WTC11 (cell line): ENCODE data around the gene CTIF. TPM values are rescaled to one million over a fixed set of nuclear protein-coding genes. Genes with fewer than 3 reads are reported as not detected.

Experiments
- ATAC-seq: fragments of 200-7000 bp; cut with Tn5 transposase; 2 replicates; pipeline ENCODE4 v1.10.0; 2021; ENCODE audit warnings: mild to moderate bottlenecking, moderate library complexity
- CTCF ChIA-PET: fragments of 300-600 bp; sonication (Branson Sonifier 250); formaldehyde crosslinking; loops from one replicate; lab custom pipeline; 2021; ENCODE audit warnings: antibody characterized with exemption; lab: Charles Lee
- POLR2A ChIA-PET: fragments of 350-600 bp; sonication (Branson Sonifier 250); formaldehyde crosslinking; loops from one replicate; lab custom pipeline; 2021; ENCODE audit warnings: antibody characterized with exemption; lab: Charles Lee
- DNase-seq: peaks from one replicate; pipeline ENCODE4 v3.0.0; 2021; ENCODE audit warnings: low spot score
- H3K27ac Mint-ChIP-seq: 2 replicates; pipeline ENCODE4 v1.8.0; 2021; ENCODE audit warnings: mixed read lengths
- H3K27me3 Mint-ChIP-seq: 2 replicates; pipeline ENCODE4 v1.8.0; 2021; ENCODE audit warnings: low read depth, mild to moderate bottlenecking, moderate library complexity, mixed read lengths
- H3K36me3 Mint-ChIP-seq: 2 replicates; pipeline ENCODE4 v1.8.0; 2021; ENCODE audit warnings: mixed read lengths
- H3K4me1 Mint-ChIP-seq: 2 replicates; pipeline ENCODE4 v1.8.0; 2022; ENCODE audit warnings: mixed read lengths
- H3K4me3 Mint-ChIP-seq: 2 replicates; pipeline ENCODE4 v1.8.0; 2021; ENCODE audit warnings: mild to moderate bottlenecking, moderate library complexity, mixed read lengths
- H3K9me3 Mint-ChIP-seq: 2 replicates; pipeline ENCODE4 v1.8.0; 2021; ENCODE audit warnings: mixed read lengths
- ATF6 ChIP-seq: sonication (generic); formaldehyde crosslinking; IDR thresholded peaks from 2 replicates; pipeline ENCODE4 v1.8.1; 2023; ENCODE audit warnings: mild to moderate bottlenecking, missing genetic modification reagents
- ESRRA ChIP-seq: sonication (generic); formaldehyde crosslinking; IDR thresholded peaks from 2 replicates; pipeline ENCODE4 v1.8.1; 2022; ENCODE audit warnings: mild to moderate bottlenecking, missing genetic modification reagents, borderline replicate concordance
- ETV6 ChIP-seq: sonication (generic); formaldehyde crosslinking; IDR thresholded peaks from 2 replicates; pipeline ENCODE4 v1.8.1; 2022; ENCODE audit warnings: mild to moderate bottlenecking, missing genetic modification reagents
- FOXJ3 ChIP-seq: sonication (generic); formaldehyde crosslinking; IDR thresholded peaks from 2 replicates; pipeline ENCODE4 v1.9.0; 2021; ENCODE audit warnings: missing genetic modification reagents, mild to moderate bottlenecking, borderline replicate concordance
- FOXP1 ChIP-seq: sonication (generic); formaldehyde crosslinking; IDR thresholded peaks from 2 replicates; pipeline ENCODE4 v1.8.0; 2022; ENCODE audit warnings: missing genetic modification reagents, mild to moderate bottlenecking, moderate library complexity, borderline replicate concordance
- GRHL2 ChIP-seq: fragments of 250-450 bp; sonication (Bioruptor Pico); IDR thresholded peaks from 2 replicates; pipeline ENCODE4 v1.8.0; 2022; ENCODE audit warnings: mild to moderate bottlenecking, moderate library complexity; ENCODE audit not compliant: insufficient replicate concordance, severe bottlenecking
- IRF2 ChIP-seq: sonication (generic); formaldehyde crosslinking; IDR thresholded peaks from 2 replicates; pipeline ENCODE4 v1.8.0; 2022; ENCODE audit warnings: low read depth, missing genetic modification reagents, borderline replicate concordance
- NFATC4 ChIP-seq: fragments of 250-450 bp; sonication (Bioruptor Pico); IDR thresholded peaks from 2 replicates; pipeline ENCODE4 v1.9.0; 2021; ENCODE audit warnings: mild to moderate bottlenecking
- NR2C2 ChIP-seq: sonication (generic); formaldehyde crosslinking; IDR thresholded peaks from 2 replicates; pipeline ENCODE4 v1.8.0; 2022; ENCODE audit warnings: mild to moderate bottlenecking, missing genetic modification reagents
- PRDM15 ChIP-seq: sonication (generic); formaldehyde crosslinking; IDR thresholded peaks from 2 replicates; pipeline ENCODE4 v1.8.0; 2022; ENCODE audit warnings: missing genetic modification reagents
- PRRX2 ChIP-seq: fragments of 250-450 bp; sonication (Bioruptor Pico); IDR thresholded peaks from 2 replicates; pipeline ENCODE4 v1.8.0; 2021; ENCODE audit warnings: mild to moderate bottlenecking
- SMAD3 ChIP-seq: sonication (generic); formaldehyde crosslinking; IDR thresholded peaks from 2 replicates; pipeline ENCODE4 v1.8.0; 2022; ENCODE audit warnings: missing genetic modification reagents, mild to moderate bottlenecking, borderline replicate concordance
- USF2 ChIP-seq: sonication (generic); formaldehyde crosslinking; IDR thresholded peaks from 2 replicates; pipeline ENCODE4 v1.8.1; 2023; ENCODE audit warnings: mild to moderate bottlenecking, missing genetic modification reagents, moderate library complexity
- ZNF121 ChIP-seq: sonication (generic); formaldehyde crosslinking; IDR thresholded peaks from 2 replicates; pipeline ENCODE4 v1.8.0; 2023; ENCODE audit warnings: missing genetic modification reagents
- ZNF416 ChIP-seq: fragments of 250-450 bp; sonication (Bioruptor Pico); IDR thresholded peaks from 2 replicates; pipeline ENCODE4 v1.9.0; 2021; ENCODE audit warnings: mild to moderate bottlenecking, inconsistent platforms
- total RNA-seq: library from RNA; stranded (reverse); gene quantifications from 3 replicates; pipeline ENCODE4 v1.2.3, GENCODE V29; 2021
- TF ChIP-seq, protein P1 (sequence below): fragments of 200-600 bp; IDR thresholded peaks from 2 replicates; pipeline ENCODE4 v1.8.0; 2022; ENCODE audit warnings: antibody characterized with exemption
- TF ChIP-seq, protein P2 (sequence below): sonication (generic); formaldehyde crosslinking; IDR thresholded peaks from 2 replicates; pipeline ENCODE4 v1.8.1; 2023; ENCODE audit warnings: mild to moderate bottlenecking, missing genetic modification reagents, moderate library complexity
- TF ChIP-seq, protein P3 (sequence below): sonication (generic); formaldehyde crosslinking; IDR thresholded peaks from 2 replicates; pipeline ENCODE4 v1.8.1; 2022; ENCODE audit warnings: missing genetic modification reagents, borderline replicate concordance

Gene CTIF
- total RNA-seq, 1 experiment from 2014 or later: 28.5 TPM

DNA sequence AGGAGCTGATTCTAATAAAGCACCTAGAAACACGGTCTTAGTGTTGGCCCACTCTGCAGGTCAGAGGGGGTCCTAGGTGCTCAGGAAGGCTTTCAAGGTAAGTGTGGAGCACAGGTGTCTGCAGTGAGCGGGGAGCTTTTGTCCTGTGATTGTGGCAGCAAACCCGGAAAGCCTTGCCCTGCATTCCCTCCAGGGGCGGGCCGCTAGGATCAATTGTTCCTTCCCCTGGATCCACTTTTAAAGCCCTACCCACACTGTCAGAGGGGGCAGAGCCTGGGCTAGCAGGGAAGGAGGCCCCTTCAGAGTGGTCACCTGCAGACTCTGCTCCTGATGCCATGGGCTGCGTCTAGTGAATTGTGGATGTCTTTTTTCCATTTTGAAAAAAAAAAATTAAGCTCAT is 176.0 kb downstream of the CTIF start:
- DNase-seq (peak; percentile 50), ATAC-seq (peak; percentile 84)
- Mint-ChIP-seq H3K9me3 (peaks cover 13% of the 10 kb centered on the region), H3K27me3 (no peaks in the 10 kb centered on the region), H3K36me3 (peaks cover 14% of the 10 kb centered on the region)
- ChIA-PET CTCF (interaction anchor here (0.6 to 2.0 kb wide), 13 partner anchors 38 to 524 kb away, joined by 3 to 7 read pairs (median 3); no protein-coding TSS in a partner anchor), POLR2A (interaction anchor here (0.5 to 0.7 kb wide), 2 partner anchors 196 to 310 kb away, joined by 3 read pairs; no protein-coding TSS in a partner anchor)
- TF ChIP-seq PRDM15 (CRISPR knock-in tag): no peak
- TF ChIP-seq, protein P1, sequence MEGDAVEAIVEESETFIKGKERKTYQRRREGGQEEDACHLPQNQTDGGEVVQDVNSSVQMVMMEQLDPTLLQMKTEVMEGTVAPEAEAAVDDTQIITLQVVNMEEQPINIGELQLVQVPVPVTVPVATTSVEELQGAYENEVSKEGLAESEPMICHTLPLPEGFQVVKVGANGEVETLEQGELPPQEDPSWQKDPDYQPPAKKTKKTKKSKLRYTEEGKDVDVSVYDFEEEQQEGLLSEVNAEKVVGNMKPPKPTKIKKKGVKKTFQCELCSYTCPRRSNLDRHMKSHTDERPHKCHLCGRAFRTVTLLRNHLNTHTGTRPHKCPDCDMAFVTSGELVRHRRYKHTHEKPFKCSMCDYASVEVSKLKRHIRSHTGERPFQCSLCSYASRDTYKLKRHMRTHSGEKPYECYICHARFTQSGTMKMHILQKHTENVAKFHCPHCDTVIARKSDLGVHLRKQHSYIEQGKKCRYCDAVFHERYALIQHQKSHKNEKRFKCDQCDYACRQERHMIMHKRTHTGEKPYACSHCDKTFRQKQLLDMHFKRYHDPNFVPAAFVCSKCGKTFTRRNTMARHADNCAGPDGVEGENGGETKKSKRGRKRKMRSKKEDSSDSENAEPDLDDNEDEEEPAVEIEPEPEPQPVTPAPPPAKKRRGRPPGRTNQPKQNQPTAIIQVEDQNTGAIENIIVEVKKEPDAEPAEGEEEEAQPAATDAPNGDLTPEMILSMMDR: no peak
- no peak for TF ChIP-seq ETV6
- no peak for TF ChIP-seq SMAD3
- TF ChIP-seq ATF6: no peak
- TF ChIP-seq PRRX2 (CRISPR knock-in tag): no peak
- no peak for TF ChIP-seq GRHL2 (CRISPR knock-in tag)
- no peak for TF ChIP-seq NR2C2 (CRISPR knock-in tag)
- TF ChIP-seq ZNF121 (CRISPR knock-in tag): no peak
- TF ChIP-seq USF2: no peak
- no peak for TF ChIP-seq ESRRA (CRISPR knock-in tag)
- TF ChIP-seq FOXP1 (CRISPR knock-in tag): no peak
- TF ChIP-seq, protein P2, sequence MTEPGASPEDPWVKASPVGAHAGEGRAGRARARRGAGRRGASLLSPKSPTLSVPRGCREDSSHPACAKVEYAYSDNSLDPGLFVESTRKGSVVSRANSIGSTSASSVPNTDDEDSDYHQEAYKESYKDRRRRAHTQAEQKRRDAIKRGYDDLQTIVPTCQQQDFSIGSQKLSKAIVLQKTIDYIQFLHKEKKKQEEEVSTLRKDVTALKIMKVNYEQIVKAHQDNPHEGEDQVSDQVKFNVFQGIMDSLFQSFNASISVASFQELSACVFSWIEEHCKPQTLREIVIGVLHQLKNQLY (CRISPR knock-in tag): no peak
- TF ChIP-seq, protein P3, sequence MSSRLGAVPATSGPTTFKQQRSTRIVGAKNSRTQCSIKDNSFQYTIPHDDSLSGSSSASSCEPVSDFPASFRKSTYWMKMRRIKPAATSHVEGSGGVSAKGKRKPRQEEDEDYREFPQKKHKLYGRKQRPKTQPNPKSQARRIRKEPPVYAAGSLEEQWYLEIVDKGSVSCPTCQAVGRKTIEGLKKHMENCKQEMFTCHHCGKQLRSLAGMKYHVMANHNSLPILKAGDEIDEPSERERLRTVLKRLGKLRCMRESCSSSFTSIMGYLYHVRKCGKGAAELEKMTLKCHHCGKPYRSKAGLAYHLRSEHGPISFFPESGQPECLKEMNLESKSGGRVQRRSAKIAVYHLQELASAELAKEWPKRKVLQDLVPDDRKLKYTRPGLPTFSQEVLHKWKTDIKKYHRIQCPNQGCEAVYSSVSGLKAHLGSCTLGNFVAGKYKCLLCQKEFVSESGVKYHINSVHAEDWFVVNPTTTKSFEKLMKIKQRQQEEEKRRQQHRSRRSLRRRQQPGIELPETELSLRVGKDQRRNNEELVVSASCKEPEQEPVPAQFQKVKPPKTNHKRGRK (CRISPR knock-in tag): no peak
- no peak for TF ChIP-seq ZNF416
- TF ChIP-seq FOXJ3 (CRISPR knock-in tag): no peak
- TF ChIP-seq NFATC4 (CRISPR knock-in tag): no peak
- no peak for TF ChIP-seq IRF2 (CRISPR knock-in tag)
- TF ChIP-seq, all 79 proteins: peak for 0
- Mint-ChIP-seq H3K4me3 (no peak overlapping the region), H3K4me1 (peaks cover 15% of the 10 kb centered on the region), H3K27ac (peak overlapping the region; percentile 90)
